GM23248 (cell line): ENCODE data around the gene NXNL2. TPM values are rescaled to one million over a fixed set of nuclear protein-coding genes. Genes with fewer than 3 reads are reported as not detected.

ENCODE experiments used
- DNase-seq: peaks from one replicate; pipeline ENCODE4 v3.0.0-alpha.2; 2015
- H2AFZ ChIP-seq: fragments of 200-600 bp; sonication (generic); 2 replicates; pipeline ENCODE4 v1.6.1; 2016; ENCODE audit warnings: antibody characterized with exemption
- H3F3A ChIP-seq: fragments of 200-600 bp; sonication (generic); 2 replicates; pipeline ENCODE4 v1.6.1; 2016; ENCODE audit warnings: mild to moderate bottlenecking, antibody characterized with exemption, mixed run types; ENCODE audit not compliant: insufficient read depth
- H3K27ac ChIP-seq: fragments of 200-600 bp; sonication (generic); 2 replicates; pipeline ENCODE4 v1.5.1; 2016; ENCODE audit warnings: mild to moderate bottlenecking
- H3K27me3 ChIP-seq: fragments of 200-600 bp; sonication (generic); replicated peaks from 2 replicates; pipeline ENCODE4 v1.6.1; 2016; ENCODE audit warnings: mild to moderate bottlenecking; ENCODE audit not compliant: insufficient read depth
- H3K36me3 ChIP-seq: fragments of 200-600 bp; sonication (generic); 2 replicates; pipeline ENCODE4 v1.6.1; 2016; ENCODE audit warnings: low read depth, mild to moderate bottlenecking
- H3K4me1 ChIP-seq: fragments of 200-600 bp; sonication (generic); 2 replicates; pipeline ENCODE4 v1.6.1; 2016; ENCODE audit warnings: mild to moderate bottlenecking; ENCODE audit not compliant: insufficient read depth
- H3K4me2 ChIP-seq: fragments of 200-600 bp; sonication (generic); one replicate; pipeline ENCODE4 v1.6.1; 2016; ENCODE audit warnings: mild to moderate bottlenecking; ENCODE audit not compliant: unreplicated experiment
- H3K4me3 ChIP-seq: fragments of 200-600 bp; sonication (generic); 2 replicates; pipeline ENCODE4 v1.5.1; 2016; ENCODE audit warnings: mild to moderate bottlenecking
- H3K79me2 ChIP-seq: fragments of 200-600 bp; sonication (generic); 2 replicates; pipeline ENCODE4 v1.6.1; 2016; ENCODE audit warnings: mild to moderate bottlenecking; ENCODE audit not compliant: insufficient read depth
- H3K9ac ChIP-seq: fragments of 200-600 bp; sonication (generic); 2 replicates; pipeline ENCODE4 v1.6.1; 2016; ENCODE audit warnings: mild to moderate bottlenecking
- H3K9me2 ChIP-seq: fragments of 200-600 bp; sonication (generic); 2 replicates; pipeline ENCODE4 v1.6.1; 2016; ENCODE audit warnings: mixed run types, mild to moderate bottlenecking, moderate library complexity; ENCODE audit not compliant: insufficient read depth
- H3K9me3 ChIP-seq: fragments of 200-600 bp; sonication (generic); one replicate; pipeline ENCODE4 v1.6.1; 2017; ENCODE audit warnings: low read depth
- H4K20me1 ChIP-seq: fragments of 200-600 bp; sonication (generic); 2 replicates; pipeline ENCODE4 v1.6.0; 2016; ENCODE audit not compliant: insufficient read depth
- EZH2 ChIP-seq: fragments of 200-600 bp; sonication (generic); IDR thresholded peaks from 2 replicates; pipeline ENCODE4 v1.6.1; 2018; ENCODE audit warnings: antibody characterized with exemption, mild to moderate bottlenecking; ENCODE audit not compliant: insufficient read depth, poor library complexity, severe bottlenecking
- EZH2phosphoT487 ChIP-seq: fragments of 200-600 bp; sonication (generic); IDR thresholded peaks from 2 replicates; pipeline ENCODE4 v1.6.1; 2018; ENCODE audit warnings: antibody characterized with exemption, moderate library complexity, mild to moderate bottlenecking, low read depth; ENCODE audit not compliant: insufficient read depth
- WGBS, 2 experiments: methylation state at CpG; one replicate each; pipeline ENCODE4 v1.1.6; 2015 to 2017; ENCODE audit warnings: low lambda C conversion rate in 2 of 2, low coverage in 1 of 2; ENCODE audit errors: missing lambda C conversion rate in 2 of 2; 5-methylcytosine and 5-hydroxymethylcytosine counted together
- in situ Hi-C: fragments of 300-500 bp; cut with MboI; formaldehyde crosslinking; loops from 2 replicates; pipeline ENCODE4 v1.15.0; 2020
- polyA plus RNA-seq: library from polyadenylated mRNA; unstranded; fragments of >200 nt; fragmentation: Nextera tagmentation; extraction: Ambion mirVana; gene quantifications from 2 replicates; pipeline ENCODE4 v1.2.1, GENCODE V29; 2016
- total RNA-seq: library from RNA; depleted of rRNA; stranded (reverse); fragments of >200 nt; shearing (Covaris generic); gene quantifications from 2 replicates; pipeline ENCODE4 v1.2.3, GENCODE V29; 2014

Gene NXNL2
- total and polyA plus RNA-seq, 2 experiments from 2014 or later = 1.4 to 3.1 TPM

GRCh38 chr9:88567870-88568269 lies 32.9 kb downstream of the NXNL2 start:
- no peaks in the 10 kb centered on the region for H3K36me3 ChIP-seq
- H4K20me1 ChIP-seq = no peaks in the 10 kb centered on the region
- in situ Hi-C loops = no loop called here
- H3K4me3 ChIP-seq = no peak overlapping the region
- WGBS, 2 experiments = 49 to 55% methylated on average over 3 of the region's 3 CpGs
- no peaks in the 10 kb centered on the region for H3K9me3 ChIP-seq
- no peak overlapping the region for H3K4me2 ChIP-seq
- no peak overlapping the region for H3K27ac ChIP-seq
- DNase-seq = no peak
- H3F3A ChIP-seq = no peaks in the 10 kb centered on the region
- H3K4me1 ChIP-seq = no peaks in the 10 kb centered on the region
- no peak overlapping the region for H3K9ac ChIP-seq
- H3K79me2 ChIP-seq = no peaks in the 10 kb centered on the region
- TF ChIP-seq EZH2 (no peak), EZH2phosphoT487 (no peak)
- H2AFZ ChIP-seq = no peak overlapping the region
- no peaks in the 10 kb centered on the region for H3K9me2 ChIP-seq
- no peaks in the 10 kb centered on the region for H3K27me3 ChIP-seq

GRCh38 chr9:88571419-88571818 lies 36.4 kb downstream of the NXNL2 start:
- in situ Hi-C loops = loop anchor here (10.0 kb wide), 2 partner anchors 177 to 397 kb away; no protein-coding TSS in a partner anchor

DNA sequence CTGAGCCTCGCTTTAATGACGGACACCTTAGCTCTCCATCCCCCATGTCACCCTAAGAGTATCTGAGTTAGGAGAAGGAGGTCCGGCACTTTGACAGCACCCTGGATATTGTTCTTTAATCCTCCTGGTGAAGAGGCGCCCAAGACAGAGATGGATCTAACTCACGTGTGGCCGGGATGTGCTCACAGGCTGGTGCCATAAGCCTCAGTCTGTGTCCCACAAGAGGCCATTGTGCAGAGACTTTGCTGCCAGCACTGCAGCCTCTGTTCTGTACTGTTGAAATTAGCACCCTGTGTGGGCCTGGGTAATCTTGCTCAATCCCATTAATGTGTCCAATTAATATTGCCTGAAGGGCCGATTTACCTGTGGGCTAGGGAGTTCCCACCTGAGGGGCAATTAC lies 37.7 kb downstream of the NXNL2 start:
- no peak for DNase-seq
- TF ChIP-seq EZH2phosphoT487 = no peak
- no peak overlapping the region for H2AFZ ChIP-seq
- peaks cover 10% of the 10 kb centered on the region for H3K4me1 ChIP-seq
- no peaks in the 10 kb centered on the region for H4K20me1 ChIP-seq
- no peaks in the 10 kb centered on the region for H3K36me3 ChIP-seq
- H3F3A ChIP-seq = no peaks in the 10 kb centered on the region
- H3K9me3 ChIP-seq = no peaks in the 10 kb centered on the region
- H3K4me2 ChIP-seq = no peak overlapping the region
- 84 to 86% methylated on average over 7 of the region's 7 CpGs for WGBS, 2 experiments
- no peak overlapping the region for H3K9ac ChIP-seq
- H3K27me3 ChIP-seq = no peaks in the 10 kb centered on the region
- H3K9me2 ChIP-seq = no peaks in the 10 kb centered on the region
- in situ Hi-C loops = loop anchor here (10.0 kb wide), 2 partner anchors 178 to 398 kb away; no protein-coding TSS in a partner anchor
- H3K27ac ChIP-seq = no peak overlapping the region
- no peak overlapping the region for H3K4me3 ChIP-seq
- no peaks in the 10 kb centered on the region for H3K79me2 ChIP-seq

More at GRCh38 chr9:88571419-88571818, 36.4 kb downstream of the NXNL2 start:
- H3K4me3 ChIP-seq = no peak overlapping the region
- TF ChIP-seq EZH2 = no peak
- no peak for TF ChIP-seq EZH2phosphoT487
- no peaks in the 10 kb centered on the region for H3K36me3 ChIP-seq
- no peaks in the 10 kb centered on the region for H3K79me2 ChIP-seq
- H3F3A ChIP-seq = no peaks in the 10 kb centered on the region
- peaks cover 10% of the 10 kb centered on the region for H3K4me1 ChIP-seq
- WGBS, 2 experiments = 31 to 38% methylated on average over 5 of the region's 5 CpGs
- H3K4me2 ChIP-seq = no peak overlapping the region
- H3K9ac ChIP-seq = no peak overlapping the region
- no peak overlapping the region for H3K27ac ChIP-seq
- H3K27me3 ChIP-seq = no peaks in the 10 kb centered on the region
- DNase-seq = peak; percentile 14
- no peaks in the 10 kb centered on the region for H4K20me1 ChIP-seq
- H3K9me3 ChIP-seq = no peaks in the 10 kb centered on the region
- H2AFZ ChIP-seq = no peak overlapping the region
- H3K9me2 ChIP-seq = no peaks in the 10 kb centered on the region

DNA sequence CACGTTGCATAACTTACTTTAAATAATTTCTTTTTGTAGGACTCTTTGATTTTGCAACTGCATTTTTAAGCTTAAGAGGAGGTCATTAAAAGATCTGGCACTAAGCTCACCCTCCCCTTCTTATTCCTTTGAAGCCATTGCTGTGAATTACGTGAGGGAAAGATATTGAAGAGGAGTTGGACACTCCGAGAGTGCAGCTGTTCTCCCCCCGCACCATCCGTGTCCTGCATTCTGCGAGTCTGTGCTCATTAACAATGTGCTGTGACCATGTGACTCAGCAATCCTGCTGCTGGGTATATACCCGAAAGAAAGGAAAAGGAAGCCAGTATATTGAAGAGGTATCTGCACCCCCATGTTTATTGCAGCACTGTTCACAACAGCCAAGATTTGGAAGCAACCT lies 40.0 kb downstream of the NXNL2 start:
- Histone ChIP-seq H3K4me1 (peaks cover 10% of the 10 kb centered on the region), H3K9me2 (no peaks in the 10 kb centered on the region), H3K27me3 (no peaks in the 10 kb centered on the region), H3K4me2 (peak overlapping the region; percentile 56), H2AFZ (peak overlapping the region; percentile 60), H3K4me3 (peak overlapping the region; percentile 22), H3K27ac (no peak overlapping the region), H3K36me3 (no peaks in the 10 kb centered on the region), H3K9me3 (no peaks in the 10 kb centered on the region), H3K9ac (no peak overlapping the region), H4K20me1 (no peaks in the 10 kb centered on the region), H3F3A (no peaks in the 10 kb centered on the region), H3K79me2 (no peaks in the 10 kb centered on the region)
- 2 to 5% methylated on average over 7 of the region's 7 CpGs for WGBS, 2 experiments
- DNase-seq = peak; percentile 73
- in situ Hi-C loops = loop anchor here (10.0 kb wide), 2 partner anchors 180 to 400 kb away; no protein-coding TSS in a partner anchor
- TF ChIP-seq EZH2phosphoT487 (no peak), EZH2 (no peak)
